ENCODE results near the gene C1QTNF3.

DNA sequence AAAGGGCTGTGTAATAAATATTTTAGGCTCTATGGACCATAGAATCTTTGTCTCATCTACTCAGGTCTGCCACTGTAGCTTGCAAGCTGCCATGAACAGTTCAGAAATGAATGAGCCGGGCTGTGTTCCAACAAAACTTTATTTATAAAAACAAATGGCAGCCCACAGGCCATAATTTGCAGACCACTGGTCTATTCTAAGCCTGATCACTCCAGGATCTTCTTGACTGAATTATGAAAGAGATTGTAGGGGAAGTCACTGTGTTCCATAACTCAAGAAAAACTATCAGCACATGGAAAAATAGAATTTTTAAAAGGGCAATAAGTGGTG, 11.4 kb upstream of the C1QTNF3 start:
- TF ChIP-seq CTCF (IDR thresholded peaks at IDR 0.05; ENCODE audit: low read depth, low read length, poor library complexity, severe bottlenecking) (no peak), EZH2phosphoT487 (IDR thresholded peaks at IDR 0.05; ENCODE audit: borderline replicate concordance, low read length) (no peak)

Data from DOHH2 (cell line).